GM21576 (cell line): ENCODE results near the gene SYVN1.
"Not testable (repeated sequence)": the region's sequence is repeated elsewhere in the genome, so short reads cannot be mapped to it uniquely, and the experiment has no call there.

Experiments
- ATAC-seq: cut with Tn5 transposase; IDR thresholded peaks from one replicate; pipeline ENCODE4 v1.9.1; 2021; ENCODE audit warnings: mild to moderate bottlenecking, moderate library complexity; ENCODE audit not compliant: unreplicated experiment

The SYVN1 gene

GRCh38 chr11:65128182-65129145, 5.9 kb downstream of the SYVN1 start:
- no peak for ATAC-seq

- no peak for ATAC-seq
Measured at GRCh38 chr11:65127473-65128181, 6.7 kb downstream of the SYVN1 start.

- ATAC-seq: no peak
Measured at GRCh38 chr11:65126624-65127274, 7.6 kb downstream of the SYVN1 start.

GRCh38 chr11:65125197-65126056, 8.9 kb downstream of the SYVN1 start:
- no peak for ATAC-seq

- ATAC-seq: no peak
Measured at GRCh38 chr11:65124480-65125196, 9.7 kb downstream of the SYVN1 start.

GRCh38 chr11:65121865-65122696, 12.2 kb downstream of the SYVN1 start, which contains the start of the genes FAU and MRPL49:
TSS of gene FAU (minus strand) at chr11:65122134. CDS start at chr11:65121813, 321 bp downstream.
TSS of gene MRPL49 (plus strand) at chr11:65122321. CDS start at chr11:65122347, 26 bp downstream.
- peak; percentile 64 for ATAC-seq

GRCh38 chr11:65121447-65121864, 12.9 kb downstream of the SYVN1 start:
- ATAC-seq: no peak

GRCh38 chr11:65120831-65121230, 13.5 kb downstream of the SYVN1 start:
- ATAC-seq: no peak

- ATAC-seq: no peak
Measured at GRCh38 chr11:65119670-65119995, 14.7 kb downstream of the SYVN1 start.

GRCh38 chr11:65118891-65119669, 15.2 kb downstream of the SYVN1 start:
- ATAC-seq: not testable (repeated sequence)

- no peak for ATAC-seq
Measured at GRCh38 chr11:65118097-65118837, 16.1 kb downstream of the SYVN1 start.

GRCh38 chr11:65117206-65118096, 16.9 kb downstream of the SYVN1 start, which contains the start of gene ZNHIT2:
TSS of gene ZNHIT2 (minus strand) at chr11:65117701. CDS start at chr11:65117653, 48 bp downstream.
- ATAC-seq: peak; percentile 52

- no peak for ATAC-seq
Measured at GRCh38 chr11:65116370-65117205, 17.7 kb downstream of the SYVN1 start.

GRCh38 chr11:65115361-65116082, 18.8 kb downstream of the SYVN1 start:
- no peak for ATAC-seq
